Stimulated activated CD4-positive, alpha-beta T cell treated with anti-CD3 and anti-CD28 coated beads, Interleukin-15, amount 100 ng/mL, for 48 hours (primary cell): Measurements from ENCODE around the gene KRTAP10-7.
"Not testable (repeated sequence)": the region's sequence is repeated elsewhere in the genome, so short reads cannot be mapped to it uniquely, and the experiment has no call there.

ENCODE experiments used
- DNase-seq, 2 donors: peaks; one replicate each; pipeline ENCODE4 v3.0.0-alpha.2; 2020; ENCODE audit warnings: low read depth in 2 of 2

Gene KRTAP10-7

DNA sequence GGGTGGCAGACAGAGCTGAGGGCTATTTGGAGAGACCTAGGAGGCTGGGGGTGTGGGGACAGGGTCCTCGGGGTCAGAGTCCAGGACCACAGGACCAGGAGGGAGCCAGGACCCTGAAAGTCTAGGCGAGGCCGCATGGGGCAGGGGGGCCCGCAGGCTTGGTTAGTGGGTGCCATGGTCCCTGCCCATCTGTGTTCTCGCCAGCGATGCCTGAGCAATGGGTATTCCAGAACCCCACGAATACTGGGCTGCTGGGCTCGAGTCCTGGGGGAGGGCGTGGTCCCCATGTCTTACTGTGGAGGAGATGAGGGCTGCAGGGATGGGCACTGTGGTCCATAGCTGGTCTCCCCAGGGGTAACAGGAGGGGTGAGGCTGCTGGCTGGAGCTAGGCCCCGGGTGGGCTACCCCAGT is 10.1 kb upstream of the KRTAP10-7 start:
- no peak for DNase-seq

DNA sequence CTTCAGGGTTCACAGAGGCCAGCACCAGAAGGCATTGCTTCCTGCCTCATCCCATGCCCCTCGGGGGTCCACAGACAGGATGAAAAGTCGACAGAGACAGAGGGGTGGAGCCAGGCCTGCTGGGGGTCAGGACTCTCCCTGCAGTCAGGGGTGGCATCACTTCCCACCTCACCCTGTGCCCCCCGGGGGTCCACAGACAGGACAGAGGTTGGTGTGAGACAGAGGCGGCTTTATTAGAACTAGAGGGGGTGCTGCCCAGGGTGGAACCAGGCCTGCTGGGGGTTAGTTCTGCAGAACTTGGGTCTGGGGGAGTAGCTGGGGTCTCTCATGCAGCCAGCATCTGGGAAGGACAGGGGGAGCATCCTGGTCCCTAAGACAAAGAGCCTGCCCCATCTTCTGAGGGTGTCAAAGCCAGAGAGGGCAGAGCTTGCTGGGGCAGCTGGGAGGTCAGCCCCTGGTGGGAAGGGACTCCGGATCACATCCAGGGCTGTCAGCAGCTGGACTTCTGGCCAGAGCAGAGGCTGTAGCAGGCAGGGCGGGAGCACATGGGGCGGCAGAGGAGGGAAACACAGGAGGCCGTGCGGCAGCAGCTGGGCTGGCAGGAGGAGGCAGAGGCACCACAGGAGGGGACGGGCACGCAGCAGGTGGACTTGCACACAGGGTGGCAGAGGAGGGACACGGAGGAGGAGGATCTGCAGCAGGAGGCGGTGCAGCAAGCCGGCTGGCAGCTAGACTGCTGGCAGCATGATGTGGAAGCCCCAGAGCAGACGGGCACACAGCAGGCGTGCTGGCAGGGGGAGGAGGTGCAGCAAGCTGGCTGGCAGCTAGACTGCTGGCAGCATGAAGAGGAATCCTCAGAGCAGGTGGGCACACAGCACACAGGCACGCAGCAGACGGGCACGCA is 9.2 kb upstream of the KRTAP10-7 start:
- DNase-seq: not testable (repeated sequence)

DNA sequence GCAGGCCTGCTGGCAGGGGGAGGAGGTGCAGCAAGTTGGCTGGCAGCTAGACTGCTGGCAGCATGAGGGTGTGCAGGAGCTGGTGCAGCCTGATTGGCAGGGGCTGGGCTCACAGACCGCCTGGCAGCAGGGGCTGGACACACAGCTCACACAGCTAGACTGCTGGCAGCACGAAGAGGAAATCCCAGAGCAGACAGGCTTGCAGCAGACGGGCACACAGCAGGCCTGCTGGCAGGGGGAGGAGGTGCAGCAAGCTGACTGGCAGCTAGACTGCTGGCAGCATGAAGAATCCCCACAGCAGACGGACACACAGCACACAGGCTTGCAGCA is 8.6 kb upstream of the KRTAP10-7 start:
- DNase-seq: not testable (repeated sequence)

DNA sequence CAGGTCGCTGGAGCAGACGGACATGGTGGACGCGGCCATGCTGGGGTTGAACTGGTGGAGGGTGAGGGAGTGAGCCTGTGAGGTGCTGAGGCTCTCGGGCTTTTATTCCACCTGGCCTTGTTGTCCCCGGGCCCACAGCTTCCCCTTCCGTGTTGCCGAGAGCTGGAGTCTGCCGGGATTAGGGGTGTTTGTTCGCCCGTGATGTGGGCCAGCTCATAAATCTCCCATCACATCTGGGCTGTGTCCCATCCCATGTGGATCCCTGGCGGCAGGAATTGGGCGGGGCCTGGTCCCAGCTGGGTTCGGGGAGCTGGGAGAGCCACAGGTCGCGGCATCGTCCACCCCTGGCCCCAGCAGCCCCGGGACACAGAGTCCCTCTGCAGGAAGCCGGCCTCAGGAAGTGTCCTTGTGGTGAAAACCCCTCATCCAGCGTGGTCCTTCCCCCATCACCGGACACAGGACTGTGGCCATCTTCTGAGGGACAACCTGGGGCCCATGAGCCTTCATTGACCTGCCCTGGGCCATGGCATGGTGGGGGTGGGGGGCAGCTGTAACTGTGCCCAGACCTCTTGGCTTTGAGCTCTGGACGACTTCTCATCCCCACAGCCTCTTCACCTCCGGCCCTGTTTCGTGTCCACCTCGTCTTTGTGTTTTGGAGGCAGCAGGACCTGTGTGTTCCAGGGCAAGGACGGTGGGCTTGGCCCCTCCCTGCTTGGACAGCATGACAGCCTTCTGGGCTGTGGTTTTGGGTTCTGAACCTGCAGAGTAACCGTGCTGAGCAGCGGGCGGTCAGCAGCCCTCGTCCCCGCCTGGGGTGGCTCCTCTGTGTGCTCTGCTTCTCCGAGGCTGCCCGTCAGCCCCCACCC is 7.7 kb upstream of the KRTAP10-7 start, which contains the start of gene KRTAP10-6:
Gene KRTAP10-6, minus strand, starts transcription at position 60 of the 866 bp plus-strand sequence. Its CDS starts 21 bp downstream, at position 39.
- DNase-seq: no peak

DNA sequence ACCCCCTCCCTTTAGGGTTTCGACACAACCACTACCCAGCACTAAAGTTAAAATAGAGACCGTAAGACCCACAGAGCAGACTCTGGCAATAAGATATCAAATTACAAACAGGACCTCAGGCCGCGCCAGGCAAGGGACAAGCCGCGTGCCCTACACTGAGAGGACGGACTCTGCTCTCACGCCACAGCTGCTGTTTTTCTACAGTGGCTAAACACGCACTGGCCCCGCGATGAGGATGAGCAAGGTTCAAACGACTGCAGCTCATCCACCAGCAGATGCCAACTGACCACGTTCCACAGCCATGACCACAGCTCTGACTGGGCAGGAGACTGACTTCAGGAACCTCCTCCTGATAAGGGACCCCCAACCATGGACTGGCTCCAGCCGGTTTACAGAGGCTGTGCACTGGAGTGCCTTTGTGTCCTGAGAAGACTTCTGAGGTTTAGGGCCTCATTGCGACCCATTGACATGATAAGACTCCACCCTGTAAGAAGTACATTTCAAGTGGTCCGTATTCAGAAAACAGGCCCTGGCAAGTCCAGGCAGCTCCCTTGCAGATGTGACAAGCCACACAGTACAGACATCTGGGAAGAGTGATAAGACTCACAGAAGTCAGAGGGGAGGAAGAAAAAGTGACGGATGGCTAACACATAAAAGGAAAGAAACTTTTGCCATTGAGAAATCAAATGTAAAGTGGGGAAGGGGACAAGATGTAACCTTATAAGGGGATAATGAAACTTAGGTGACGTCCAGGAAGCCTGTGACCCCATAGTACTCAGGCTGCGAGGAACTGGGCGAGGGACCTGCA is 6.6 kb upstream of the KRTAP10-7 start:
- DNase-seq: no peak

DNA sequence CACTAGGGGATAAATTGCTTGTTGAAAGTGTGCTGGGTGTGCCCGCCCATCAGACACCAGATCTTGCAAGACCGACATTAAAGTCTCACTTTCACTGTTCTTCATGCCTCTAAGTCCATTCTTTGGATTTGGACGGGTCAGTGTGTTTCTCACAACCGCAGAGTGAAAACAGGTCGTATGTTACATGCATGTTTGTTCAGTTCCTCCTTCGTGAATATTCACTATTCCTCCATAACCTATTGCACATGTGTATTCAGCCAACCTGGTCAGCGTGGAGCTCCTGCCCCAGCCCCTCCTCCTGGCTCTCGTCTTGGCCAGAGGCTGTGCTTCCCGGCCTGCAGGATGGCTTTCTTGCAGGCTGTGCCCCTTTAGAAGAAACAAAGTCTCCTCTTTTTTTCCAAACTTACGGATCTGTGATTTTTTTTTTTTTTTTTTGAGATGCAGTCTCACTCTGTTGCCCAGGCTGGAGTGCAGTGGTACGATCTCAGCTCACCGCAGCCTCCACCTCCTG is 5.9 kb upstream of the KRTAP10-7 start:
- DNase-seq: no peak

DNA sequence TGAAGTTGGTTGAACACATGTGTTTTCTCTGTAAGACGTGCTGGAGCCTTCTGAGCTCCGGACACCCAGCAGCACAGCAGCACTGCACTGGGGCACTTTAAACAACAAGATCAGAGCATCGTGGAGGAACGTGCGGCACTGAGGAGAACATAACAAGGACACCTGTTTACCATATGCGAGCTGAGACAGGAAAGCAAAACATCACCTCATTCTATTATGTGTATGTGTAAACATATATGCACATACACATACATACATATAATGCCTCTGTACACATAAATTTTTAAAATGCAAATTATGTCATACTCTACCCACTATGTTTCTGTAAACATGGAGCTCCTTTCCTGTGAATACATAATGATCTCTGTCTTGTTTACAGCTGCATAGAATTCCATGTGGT is 4.9 kb upstream of the KRTAP10-7 start:
- DNase-seq: no peak

DNA sequence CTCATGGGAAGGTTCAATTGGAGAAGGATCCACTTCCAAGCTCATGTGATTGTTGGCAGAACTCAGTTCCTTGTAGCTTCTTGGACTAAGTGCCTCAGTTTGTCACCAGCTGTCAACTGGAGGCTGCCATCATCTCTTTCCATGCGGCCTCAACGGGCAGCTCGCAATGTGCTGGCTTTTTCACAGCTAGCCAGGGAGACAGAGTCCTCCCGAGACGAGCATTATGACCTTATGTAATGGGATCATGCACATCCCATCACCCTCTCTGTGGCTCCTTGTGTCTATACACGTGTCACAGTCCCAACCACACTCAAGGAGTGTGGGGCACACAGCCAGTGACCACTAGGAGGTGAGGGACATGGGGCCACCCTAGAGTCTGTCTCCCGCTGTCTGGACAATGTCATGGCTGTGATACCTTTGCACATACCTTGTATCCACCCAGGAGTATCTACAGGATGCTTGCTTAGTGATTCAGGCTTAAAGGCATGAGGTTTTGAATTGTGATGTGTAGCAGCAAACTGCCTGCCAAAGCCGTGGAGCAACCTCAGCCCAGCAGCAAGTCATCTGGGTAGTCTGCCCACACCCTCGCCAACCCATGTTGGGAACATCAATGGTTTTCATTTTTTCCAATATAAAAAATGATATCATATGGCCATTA is 4.2 kb upstream of the KRTAP10-7 start:
- DNase-seq: no peak

DNA sequence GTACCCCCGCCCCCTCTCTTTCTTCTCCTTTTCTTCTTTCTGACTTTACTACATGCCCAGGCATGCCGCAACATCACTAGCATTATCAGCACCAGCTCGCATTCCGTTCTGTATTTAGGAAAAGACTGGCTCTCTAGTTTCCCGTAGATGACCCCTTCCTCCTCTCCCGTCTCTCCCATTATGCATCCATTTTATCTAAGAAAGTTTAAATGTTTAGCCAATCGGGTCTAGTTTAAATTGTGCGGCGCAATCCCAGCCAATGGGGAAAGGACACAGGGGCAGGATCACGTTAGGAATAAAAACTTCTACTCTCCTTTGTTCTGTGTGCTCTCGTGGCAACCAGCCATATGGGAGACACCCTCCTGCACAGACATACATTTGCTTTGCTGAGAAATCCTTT is 2.3 kb upstream of the KRTAP10-7 start:
- no peak for DNase-seq

DNA sequence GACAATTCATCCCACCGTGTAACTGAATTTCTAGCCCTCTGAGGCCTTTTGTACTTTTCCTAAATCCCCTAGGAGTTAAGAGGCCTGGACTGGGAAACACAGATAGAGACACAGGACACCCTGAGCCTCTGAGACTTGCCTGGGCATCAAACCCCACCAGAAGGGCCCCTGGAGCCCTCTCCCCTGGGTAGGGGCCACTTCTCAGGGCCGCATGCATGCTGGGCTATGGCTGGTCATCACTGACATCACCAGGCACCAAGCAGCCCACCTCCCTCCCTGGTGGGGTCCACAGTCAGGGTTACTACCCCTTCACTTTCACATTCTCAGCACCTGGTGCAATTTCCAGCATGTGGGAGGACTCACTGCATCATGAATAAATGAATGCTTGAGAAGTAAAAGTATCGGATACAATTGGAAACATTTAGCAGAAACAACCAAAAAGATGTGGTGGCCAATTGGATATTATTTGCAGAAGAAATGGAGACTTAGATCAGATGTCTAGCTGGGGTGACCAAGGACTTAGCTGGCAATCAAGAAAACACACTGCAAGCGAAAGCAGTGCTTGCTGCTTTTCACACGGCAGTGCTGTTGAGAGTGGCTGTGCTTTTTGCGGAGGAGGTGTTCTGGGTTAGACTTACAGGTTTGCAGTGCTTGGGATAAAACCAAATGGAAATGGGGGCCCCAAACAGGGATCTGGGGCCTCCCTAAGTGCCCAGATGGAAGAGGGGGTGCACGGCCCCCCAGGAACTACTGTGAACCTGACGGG is 950 bp upstream of the KRTAP10-7 start:
- no peak for DNase-seq

DNA sequence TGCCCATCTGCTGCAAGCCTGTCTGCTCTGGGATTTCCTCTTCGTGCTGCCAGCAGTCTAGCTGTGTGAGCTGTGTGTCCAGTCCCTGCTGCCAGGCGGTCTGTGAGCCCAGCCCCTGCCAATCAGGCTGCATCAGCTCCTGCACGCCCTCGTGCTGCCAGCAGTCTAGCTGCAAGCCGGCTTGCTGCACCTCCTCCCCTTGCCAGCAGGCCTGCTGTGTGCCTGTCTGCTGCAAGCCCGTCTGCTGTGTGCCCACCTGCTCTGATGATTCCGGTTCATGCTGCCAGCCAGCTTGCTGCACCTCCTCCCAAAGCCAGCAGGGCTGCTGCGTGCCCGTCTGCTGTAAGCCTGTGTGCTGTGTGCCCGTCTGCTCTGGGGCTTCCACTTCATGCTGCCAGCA is 694 bp downstream of the KRTAP10-7 start:
- DNase-seq: not testable (repeated sequence)

DNA sequence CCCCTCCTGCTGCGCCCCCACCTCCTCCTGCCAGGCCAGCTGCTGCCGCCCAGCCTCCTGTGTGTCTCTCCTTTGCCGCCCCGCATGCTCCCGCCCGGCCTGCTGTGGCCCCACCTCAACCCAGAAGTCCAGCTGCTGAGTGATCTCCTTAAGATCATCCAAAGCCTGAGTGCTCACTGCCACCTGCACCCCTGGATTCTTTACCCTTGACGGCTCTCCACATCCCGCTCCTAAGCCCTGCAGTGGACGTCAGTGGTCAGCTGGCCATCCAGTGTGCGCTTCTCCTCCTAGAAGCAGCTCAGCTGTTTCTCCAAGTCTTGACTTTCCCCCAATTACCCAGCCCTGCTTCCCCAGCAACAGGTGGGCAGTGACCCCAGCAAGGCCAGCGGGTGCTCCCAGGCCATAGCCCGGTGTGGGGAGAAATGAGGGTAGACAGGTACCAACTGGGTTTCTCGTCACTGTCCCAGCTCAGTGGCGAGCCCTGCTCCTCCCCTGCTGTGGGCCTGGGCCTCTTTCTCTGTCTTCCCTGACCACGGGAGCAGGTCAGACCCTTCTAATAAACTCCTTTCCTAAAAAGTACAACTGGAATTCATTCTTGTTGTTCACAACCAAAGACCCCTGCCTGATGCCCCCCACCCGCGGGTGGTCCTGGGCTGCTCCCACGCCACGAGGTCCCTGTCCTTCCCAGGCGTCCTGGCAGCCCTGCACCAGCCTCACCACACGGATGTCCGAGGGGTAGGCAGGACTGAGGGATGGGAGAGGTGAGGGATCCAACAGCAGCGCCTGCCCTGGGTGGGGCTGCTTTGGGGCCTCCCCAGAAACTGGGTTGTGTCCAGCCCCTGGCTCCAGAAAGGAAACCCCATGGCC is 1.4 kb downstream of the KRTAP10-7 start:
- no peak for DNase-seq

DNA sequence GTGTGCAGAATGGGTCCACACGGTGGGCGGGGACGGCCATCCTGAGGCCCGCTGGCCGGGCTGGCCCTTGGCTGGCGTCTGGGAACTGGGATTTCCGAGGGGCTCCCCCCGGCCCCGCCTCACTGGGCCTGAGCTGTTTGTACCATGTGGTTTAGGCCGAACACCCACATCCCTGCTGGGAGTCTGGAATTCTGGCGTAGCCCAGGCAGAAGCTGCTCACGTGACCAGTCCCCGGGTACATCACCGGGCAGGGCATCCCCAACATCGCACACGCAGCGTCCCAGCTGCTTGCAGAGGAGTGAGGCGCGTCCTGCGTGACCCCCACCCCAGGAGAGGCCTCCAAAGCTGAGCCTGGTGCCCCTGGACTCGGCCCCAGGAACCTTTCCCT is 2.1 kb downstream of the KRTAP10-7 start:
- DNase-seq: no peak

DNA sequence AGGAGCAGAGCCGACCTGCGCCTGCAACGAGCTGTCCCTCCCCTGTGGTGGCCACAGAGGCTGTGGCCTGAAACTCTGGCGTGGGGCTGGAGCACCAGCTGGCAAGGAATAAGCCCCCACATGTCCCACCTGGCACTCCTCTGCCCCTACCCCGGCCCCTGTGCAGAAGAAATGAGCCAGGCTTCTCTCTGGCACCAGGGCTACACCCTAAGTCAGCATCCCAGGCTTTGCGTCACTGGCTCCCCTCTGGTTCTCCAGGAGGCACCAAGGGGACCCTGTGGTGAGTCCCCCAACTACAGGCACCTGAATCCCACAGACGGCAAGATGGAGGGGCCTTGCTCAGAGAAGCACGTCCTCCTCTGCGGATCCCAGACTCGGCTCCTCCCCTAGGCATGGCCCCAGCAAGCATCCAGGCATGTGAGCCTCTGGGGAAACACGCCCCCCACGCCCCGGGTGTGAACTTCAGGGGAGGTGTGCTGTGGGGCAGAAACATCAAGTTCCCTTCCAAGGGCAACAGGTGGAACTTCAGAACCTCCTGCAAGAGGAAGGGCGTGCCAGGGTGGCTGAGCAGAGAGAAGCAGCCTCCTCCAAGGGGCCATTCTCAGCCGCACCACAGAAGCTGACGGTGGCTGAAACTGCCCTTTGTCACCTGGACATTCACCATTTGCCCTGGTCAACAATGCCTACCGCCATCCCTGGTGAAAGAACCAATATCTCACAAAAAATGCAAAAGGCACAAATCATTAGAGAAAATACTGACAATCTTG is 2.9 kb downstream of the KRTAP10-7 start:
- no peak for DNase-seq

DNA sequence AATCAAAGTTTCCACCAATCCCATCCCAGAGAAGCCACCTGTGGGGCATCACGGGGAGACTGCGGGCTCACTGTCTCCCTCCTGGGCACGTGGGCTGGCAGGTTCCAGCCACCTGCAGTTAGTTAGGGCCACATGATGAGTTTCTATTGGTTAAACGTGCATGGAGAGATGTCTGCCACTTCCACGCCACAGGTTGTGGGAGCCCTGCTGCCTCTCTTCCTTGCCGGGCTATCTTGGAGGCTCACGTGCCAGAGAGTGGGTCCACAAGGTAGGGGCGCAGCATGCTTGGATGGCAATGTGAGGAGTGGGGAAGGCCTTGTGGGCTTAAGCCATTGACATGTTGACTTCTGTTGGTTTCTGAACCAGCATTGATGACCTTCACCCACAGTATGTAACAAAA is 3.5 kb downstream of the KRTAP10-7 start:
- no peak for DNase-seq

DNA sequence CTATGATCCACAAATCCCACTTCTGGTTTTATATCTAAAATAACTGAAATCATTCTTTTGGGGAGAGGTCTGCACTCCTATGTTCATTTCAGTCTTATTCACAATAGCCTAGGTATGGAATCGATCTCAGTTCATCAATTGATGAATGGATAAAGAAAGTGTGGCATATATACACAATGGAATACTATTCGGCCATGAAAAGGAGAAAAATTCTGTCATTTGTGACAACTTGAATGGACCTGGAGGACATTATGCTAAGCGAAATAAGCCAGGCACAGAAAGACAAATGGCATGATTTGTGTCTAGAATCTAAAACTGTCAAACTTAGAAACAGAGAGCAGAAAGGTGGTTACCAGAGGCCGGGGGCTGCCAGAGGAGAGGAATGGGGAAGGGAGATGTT is 6.1 kb downstream of the KRTAP10-7 start:
- DNase-seq: no peak

DNA sequence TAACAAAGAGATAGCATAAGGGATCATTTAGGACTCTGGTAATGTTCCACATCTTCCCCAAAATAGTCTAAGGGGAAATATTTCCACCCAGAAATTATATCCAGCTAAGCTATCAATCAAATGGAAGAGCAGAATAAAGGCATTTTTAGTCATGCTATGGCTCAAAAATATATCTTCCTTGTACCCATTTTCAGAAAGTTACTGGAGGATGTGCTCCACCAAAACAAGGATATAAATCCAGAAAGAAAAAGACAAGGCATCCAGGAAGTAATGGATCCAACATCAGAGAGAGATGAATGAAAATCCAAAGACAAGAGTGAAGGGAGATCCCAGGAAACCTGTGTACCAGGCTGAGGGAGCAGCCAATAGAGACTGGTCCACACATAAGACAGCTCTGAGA is 8.8 kb downstream of the KRTAP10-7 start:
- DNase-seq: no peak

DNA sequence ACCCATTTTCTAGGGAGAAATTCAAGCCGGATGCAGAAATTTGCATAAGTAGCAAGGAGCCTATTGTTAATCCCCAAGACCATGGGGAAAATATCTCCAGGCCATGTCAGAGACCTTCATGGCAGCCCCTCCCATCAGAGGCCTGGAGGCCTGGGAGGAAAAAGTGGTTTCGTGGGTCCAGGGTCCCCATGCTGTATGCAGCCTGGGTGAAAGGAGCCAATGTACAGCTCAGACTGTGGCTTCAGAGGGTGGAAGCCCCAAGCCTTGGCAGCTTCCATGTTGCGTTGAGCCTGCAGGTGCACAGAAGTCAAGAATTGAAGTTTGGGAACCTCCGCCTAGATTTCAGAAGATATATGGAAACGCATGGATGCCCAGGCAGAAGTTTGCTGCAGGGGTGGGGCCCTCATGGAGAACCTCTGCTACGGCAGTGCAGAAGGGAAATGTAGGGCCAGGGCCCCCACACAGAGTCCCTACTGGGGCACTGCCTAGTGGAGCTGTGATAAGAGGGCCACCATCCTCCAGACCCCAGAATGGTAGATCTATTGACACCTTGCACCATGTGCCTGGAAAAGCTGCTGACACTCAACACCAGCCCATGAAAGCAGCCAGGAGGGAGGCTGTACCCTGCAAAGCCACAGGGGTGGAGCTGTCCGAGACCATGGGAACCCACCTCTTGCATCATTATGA is 9.9 kb downstream of the KRTAP10-7 start:
- DNase-seq: not testable (repeated sequence)
